PC-3 (cell line): Measurements from ENCODE around the gene ZBTB22. TPM values are rescaled to one million over a fixed set of nuclear protein-coding genes. Genes with fewer than 3 reads are reported as not detected.

Experiments
- ATAC-seq: fragments of 200-7000 bp; cut with Tn5 transposase; 2 replicates; pipeline ENCODE4 v1.9.1; 2020; ENCODE audit warnings: mild to moderate bottlenecking, moderate library complexity
- BruUV-seq: library from RNA; stranded (reverse); fragments of 400-500 nt; replicated peaks from 2 replicates; lab custom pipeline; 2021; lab: Mats Ljungman, UMichigan
- CTCF ChIA-PET: fragments of 300-600 bp; sonication (Branson Sonifier 250); formaldehyde crosslinking; loops from one replicate; lab custom pipeline; 2022; ENCODE audit warnings: antibody characterized with exemption; lab: Charles Lee
- POLR2A ChIA-PET: fragments of 300-600 bp; sonication (Branson Sonifier 250); formaldehyde crosslinking; loops from one replicate; lab custom pipeline; 2022; ENCODE audit warnings: antibody characterized with exemption; ENCODE audit not compliant: unreplicated experiment; lab: Charles Lee
- DNase-seq: peaks from one replicate; pipeline ENCODE4 v3.0.0-alpha.2; 2015
- H2AFZ ChIP-seq: fragments of 300-600 bp; sonication (generic); 2 replicates; pipeline ENCODE4 v1.6.0; 2016; ENCODE audit warnings: antibody characterized with exemption, low read length
- H3F3A ChIP-seq: fragments of 300-600 bp; sonication (generic); one replicate; pipeline ENCODE4 v1.6.0; 2017; ENCODE audit warnings: antibody characterized with exemption, low read length, control low read depth, mild to moderate bottlenecking; ENCODE audit not compliant: unreplicated experiment
- H3K27ac ChIP-seq: fragments of 300-600 bp; sonication (generic); 2 replicates; pipeline ENCODE4 v1.5.1; 2016; ENCODE audit warnings: mild to moderate bottlenecking, low read length
- H3K27me3 ChIP-seq: fragments of 300-600 bp; sonication (generic); 2 replicates; pipeline ENCODE4 v1.6.1; 2016; ENCODE audit warnings: low read length, mixed read lengths
- H3K36me3 ChIP-seq: fragments of 300-600 bp; sonication (generic); 2 replicates; pipeline ENCODE4 v1.6.1; 2016; ENCODE audit warnings: low read depth, mixed run types, low read length, mixed read lengths
- H3K4me1 ChIP-seq: fragments of 300-600 bp; sonication (generic); 2 replicates; pipeline ENCODE4 v1.5.1; 2016; ENCODE audit warnings: low read length; ENCODE audit not compliant: insufficient read depth
- H3K4me2 ChIP-seq: fragments of 300-600 bp; sonication (generic); 2 replicates; pipeline ENCODE4 v1.6.0; 2016; ENCODE audit warnings: low read length
- H3K4me3 ChIP-seq: fragments of 300-600 bp; sonication (generic); 2 replicates; pipeline ENCODE4 v1.5.1; 2016; ENCODE audit warnings: mild to moderate bottlenecking, low read length, mixed read lengths
- H3K79me2 ChIP-seq: fragments of 300-600 bp; sonication (generic); 2 replicates; pipeline ENCODE4 v1.6.1; 2017; ENCODE audit warnings: low read length, mixed read lengths
- H3K9ac ChIP-seq: fragments of 300-600 bp; sonication (generic); 2 replicates; pipeline ENCODE4 v1.6.0; 2016; ENCODE audit warnings: mild to moderate bottlenecking, low read length
- H3K9me2 ChIP-seq: fragments of 300-600 bp; sonication (generic); replicated peaks from 2 replicates; pipeline ENCODE4 v1.6.1; 2016; ENCODE audit warnings: mixed run types, low read length, mixed read lengths
- H3K9me3 ChIP-seq: fragments of 300-600 bp; sonication (generic); 2 replicates; pipeline ENCODE4 v1.6.1; 2016; ENCODE audit warnings: low read length, mixed read lengths
- H4K20me1 ChIP-seq: fragments of 300-600 bp; sonication (generic); 2 replicates; pipeline ENCODE4 v1.6.1; 2016; ENCODE audit warnings: low read length, mixed read lengths
- CTCF ChIP-seq: fragments of 300-600 bp; sonication (generic); conservative IDR thresholded peaks from 2 replicates; pipeline ENCODE4 v1.5.1; 2017; ENCODE audit warnings: antibody characterized with exemption, low read depth, mild to moderate bottlenecking, low read length
- EZH2 ChIP-seq: fragments of 300-600 bp; sonication (generic); IDR thresholded peaks from one replicate; pipeline ENCODE4 v1.6.1; 2017; ENCODE audit warnings: antibody characterized with exemption, mild to moderate bottlenecking, low read length; ENCODE audit not compliant: unreplicated experiment
- EZH2phosphoT487 ChIP-seq: fragments of 300-600 bp; sonication (generic); IDR thresholded peaks from 2 replicates; pipeline ENCODE4 v1.6.1; 2018; ENCODE audit warnings: mild to moderate bottlenecking, antibody characterized with exemption, low read length, borderline replicate concordance
- intact Hi-C: fragments of 100-400 bp; cut with micrococcal nuclease; formaldehyde crosslinking; loops from 2 replicates; pipeline ENCODE4 v1.9.0; 2023
- total RNA-seq: library from RNA; depleted of rRNA; stranded (reverse); fragments of >200 nt; gene quantifications from 2 replicates; pipeline ENCODE4 v1.2.3, GENCODE V29; 2014

The ZBTB22 gene
- total RNA-seq, 1 experiment from 2014 or later, result 18.8 TPM

- Histone ChIP-seq H4K20me1 (no peaks in the 10 kb centered on the region), H3F3A (peaks cover 3% of the 10 kb centered on the region), H3K79me2 (peaks cover 21% of the 10 kb centered on the region), H3K4me1 (peaks cover 10% of the 10 kb centered on the region), H3K9me2 (no peaks in the 10 kb centered on the region), H3K27me3 (no peaks in the 10 kb centered on the region), H3K27ac (no peak overlapping the region), H3K9ac (no peak overlapping the region), H3K36me3 (peaks cover 16% of the 10 kb centered on the region; the same call in 1 of the 2 replicates), H3K4me2 (no peak overlapping the region), H3K9me3 (no peaks in the 10 kb centered on the region), H2AFZ (no peak overlapping the region), H3K4me3 (no peak overlapping the region)
- intact Hi-C loops, result loop anchor here (5.0 kb wide), 1 partner anchor 112 kb away; no protein-coding TSS in a partner anchor
- ATAC-seq, result no peak
- no TSS peak for BruUV-seq
- POLR2A ChIA-PET, result no interaction called here
- no peak for TF ChIP-seq CTCF
- no peak for TF ChIP-seq EZH2
- no peak for TF ChIP-seq EZH2phosphoT487
- CTCF ChIA-PET, result no interaction called here
- DNase-seq, result no peak
These were observed 21.7 kb downstream of the ZBTB22 start for GRCh38 chr6:33295621-33296369.

GRCh38 chr6:33294086-33294823 is 23.3 kb downstream of the ZBTB22 start:
- no peaks in the 10 kb centered on the region for H3K27me3 ChIP-seq
- no peaks in the 10 kb centered on the region for H3F3A ChIP-seq
- no peaks in the 10 kb centered on the region for H3K9me2 ChIP-seq
- no peak for TF ChIP-seq CTCF
- no peak for TF ChIP-seq EZH2
- H3K27ac ChIP-seq, result no peak overlapping the region
- H3K9ac ChIP-seq, result no peak overlapping the region
- intact Hi-C loops, result no loop called here
- no peaks in the 10 kb centered on the region for H3K9me3 ChIP-seq
- ATAC-seq (no peak), DNase-seq (no peak)
- H4K20me1 ChIP-seq, result no peaks in the 10 kb centered on the region
- H3K4me3 ChIP-seq, result no peak overlapping the region
- no peak overlapping the region for H3K4me2 ChIP-seq
- no peak overlapping the region for H2AFZ ChIP-seq
- POLR2A ChIA-PET, result no interaction called here
- H3K36me3 ChIP-seq, result peaks cover 16% of the 10 kb centered on the region; the same call in 1 of the 2 replicates
- CTCF ChIA-PET, result no interaction called here
- peaks cover 34% of the 10 kb centered on the region for H3K79me2 ChIP-seq
- no TSS peak for BruUV-seq
- peaks cover 16% of the 10 kb centered on the region for H3K4me1 ChIP-seq
